ENCODE results near the gene CALCOCO1.
"Not testable (repeated sequence)": the region's sequence is repeated elsewhere in the genome, so short reads cannot be mapped to it uniquely, and the experiment has no call there.

The CALCOCO1 gene

GRCh38 chr12:53762793-53763192 is 35.5 kb upstream of the CALCOCO1 start:
- H2BK15ac ChIP-seq (ENCODE audit: low read depth, poor library complexity, severe bottlenecking); H2BK12ac ChIP-seq (ENCODE audit: low read length in 2 of 2); DNase-seq; H4K8ac ChIP-seq (ENCODE audit: low read length); H3K4me3 ChIP-seq (ENCODE audit: insufficient read depth in 1 of 2, low read depth in 1 of 2, low read length in 2 of 2); H3K14ac ChIP-seq (ENCODE audit: low read length in 2 of 2); H4K91ac ChIP-seq (ENCODE audit: low read length); H3K9me3 ChIP-seq (ENCODE audit: control insufficient read depth, low read length); H2BK120ac ChIP-seq (ENCODE audit: low read depth, low read length); H3K4me2 ChIP-seq (ENCODE audit: low read length, poor library complexity, severe bottlenecking); H3K4ac ChIP-seq (ENCODE audit: low read depth in 1 of 2, low read length in 2 of 2); H3K4me1 ChIP-seq (ENCODE audit: control insufficient read depth, insufficient read depth, low read depth, low read length); H3K23ac ChIP-seq (ENCODE audit: low read length in 2 of 2); H3K18ac ChIP-seq (ENCODE audit: low read depth in 1 of 2, low read length in 2 of 2); H3K36me3 ChIP-seq (ENCODE audit: control insufficient read depth in 1 of 2, insufficient read depth in 2 of 2, low read depth in 1 of 2, low read length in 2 of 2); H3K27ac ChIP-seq (ENCODE audit: low read length, poor library complexity, severe bottlenecking); H2AFZ ChIP-seq (ENCODE audit: low read depth, low read length); H2AK5ac ChIP-seq (ENCODE audit: low read length, severe bottlenecking); H3K9ac ChIP-seq (ENCODE audit: low read length); H3K79me1 ChIP-seq (replicated peaks; ENCODE audit: low read length, poor library complexity, severe bottlenecking); H2BK5ac ChIP-seq (ENCODE audit: low read depth, low read length, poor library complexity, severe bottlenecking): not testable (repeated sequence)
- peaks cover 70 to 73% of the 10 kb centered on the region in 2 experiments for H3K27me3 ChIP-seq (ENCODE audit: control insufficient read depth in 1 of 2, insufficient read depth in 1 of 2, low read length in 2 of 2)
- 97% methylated on average over 3 of the region's 3 CpGs for WGBS

GRCh38 chr12:53761306-53761705 is 34.1 kb upstream of the CALCOCO1 start:
- Histone ChIP-seq H3K23ac (ENCODE audit: low read length in 2 of 2) (no peak overlapping the region), H3K27me3 (ENCODE audit: control insufficient read depth in 1 of 2, insufficient read depth in 1 of 2, low read length in 2 of 2) (peaks cover 82 to 83% of the 10 kb centered on the region in 2 experiments), H3K14ac (ENCODE audit: low read length in 2 of 2) (no peak overlapping the region), H3K9ac (ENCODE audit: low read length) (no peak overlapping the region), H3K36me3 (ENCODE audit: control insufficient read depth in 1 of 2, insufficient read depth in 2 of 2, low read depth in 1 of 2, low read length in 2 of 2) (no peaks in the 10 kb centered on the region), H2BK15ac (ENCODE audit: low read depth, poor library complexity, severe bottlenecking) (no peak overlapping the region), H3K9me3 (ENCODE audit: control insufficient read depth, low read length) (no peaks in the 10 kb centered on the region), H2AFZ (ENCODE audit: low read depth, low read length) (no peak overlapping the region), H2BK120ac (ENCODE audit: low read depth, low read length) (no peak overlapping the region), H3K4me2 (ENCODE audit: low read length, poor library complexity, severe bottlenecking) (no peak overlapping the region), H3K79me1 (replicated peaks; ENCODE audit: low read length, poor library complexity, severe bottlenecking) (no peaks in the 10 kb centered on the region), H3K4ac (ENCODE audit: low read depth in 1 of 2, low read length in 2 of 2) (no peak overlapping the region), H4K8ac (ENCODE audit: low read length) (no peak overlapping the region), H3K4me3 (ENCODE audit: insufficient read depth in 1 of 2, low read depth in 1 of 2, low read length in 2 of 2) (no peak overlapping the region), H2BK5ac (ENCODE audit: low read depth, low read length, poor library complexity, severe bottlenecking) (no peak overlapping the region), H2AK5ac (ENCODE audit: low read length, severe bottlenecking) (no peak overlapping the region), H3K4me1 (ENCODE audit: control insufficient read depth, insufficient read depth, low read depth, low read length) (peaks cover 3% of the 10 kb centered on the region), H2BK12ac (ENCODE audit: low read length in 2 of 2) (no peak overlapping the region), H4K91ac (ENCODE audit: low read length) (no peak overlapping the region), H3K18ac (ENCODE audit: low read depth in 1 of 2, low read length in 2 of 2) (no peak overlapping the region), H3K27ac (ENCODE audit: low read length, poor library complexity, severe bottlenecking) (no peak overlapping the region)
- DNase-seq, result no peak

GRCh38 chr12:53759261-53759660 is 32.0 kb upstream of the CALCOCO1 start:
- Histone ChIP-seq H2BK15ac (ENCODE audit: low read depth, poor library complexity, severe bottlenecking) (no peak overlapping the region), H3K4ac (ENCODE audit: low read depth in 1 of 2, low read length in 2 of 2) (no peak overlapping the region), H3K27ac (ENCODE audit: low read length, poor library complexity, severe bottlenecking) (no peak overlapping the region), H3K27me3 (ENCODE audit: control insufficient read depth in 1 of 2, insufficient read depth in 1 of 2, low read length in 2 of 2) (peaks cover 89 to 93% of the 10 kb centered on the region in 2 experiments), H3K18ac (ENCODE audit: low read depth in 1 of 2, low read length in 2 of 2) (no peak overlapping the region), H4K8ac (ENCODE audit: low read length) (no peak overlapping the region), H3K9me3 (ENCODE audit: control insufficient read depth, low read length) (no peaks in the 10 kb centered on the region), H4K91ac (ENCODE audit: low read length) (no peak overlapping the region), H3K9ac (ENCODE audit: low read length) (no peak overlapping the region), H3K79me1 (replicated peaks; ENCODE audit: low read length, poor library complexity, severe bottlenecking) (no peaks in the 10 kb centered on the region), H2BK5ac (ENCODE audit: low read depth, low read length, poor library complexity, severe bottlenecking) (no peak overlapping the region), H3K4me1 (ENCODE audit: control insufficient read depth, insufficient read depth, low read depth, low read length) (peaks cover 3% of the 10 kb centered on the region), H3K4me3 (ENCODE audit: insufficient read depth in 1 of 2, low read depth in 1 of 2, low read length in 2 of 2) (no peak overlapping the region), H3K36me3 (ENCODE audit: control insufficient read depth in 1 of 2, insufficient read depth in 2 of 2, low read depth in 1 of 2, low read length in 2 of 2) (no peaks in the 10 kb centered on the region), H3K23ac (ENCODE audit: low read length in 2 of 2) (no peak overlapping the region), H2AK5ac (ENCODE audit: low read length, severe bottlenecking) (no peak overlapping the region), H3K4me2 (ENCODE audit: low read length, poor library complexity, severe bottlenecking) (no peak overlapping the region), H2BK12ac (ENCODE audit: low read length in 2 of 2) (no peak overlapping the region), H3K14ac (ENCODE audit: low read length in 2 of 2) (peak overlapping the region in 1 of 2 experiments; percentile 58), H2BK120ac (ENCODE audit: low read depth, low read length) (no peak overlapping the region), H2AFZ (ENCODE audit: low read depth, low read length) (no peak overlapping the region)
- no peak for DNase-seq
- WGBS, result 67% methylated on average over 2 of the region's 2 CpGs

- no peak for DNase-seq
- Histone ChIP-seq H2AFZ (ENCODE audit: low read depth, low read length) (no peak overlapping the region), H3K14ac (ENCODE audit: low read length in 2 of 2) (no peak overlapping the region), H3K4me1 (ENCODE audit: control insufficient read depth, insufficient read depth, low read depth, low read length) (peaks cover 3% of the 10 kb centered on the region), H3K9me3 (ENCODE audit: control insufficient read depth, low read length) (no peaks in the 10 kb centered on the region), H3K23ac (ENCODE audit: low read length in 2 of 2) (no peak overlapping the region), H3K18ac (ENCODE audit: low read depth in 1 of 2, low read length in 2 of 2) (no peak overlapping the region), H3K4me3 (ENCODE audit: insufficient read depth in 1 of 2, low read depth in 1 of 2, low read length in 2 of 2) (no peak overlapping the region), H3K36me3 (ENCODE audit: control insufficient read depth in 1 of 2, insufficient read depth in 2 of 2, low read depth in 1 of 2, low read length in 2 of 2) (no peaks in the 10 kb centered on the region), H2BK12ac (ENCODE audit: low read length in 2 of 2) (no peak overlapping the region), H3K4me2 (ENCODE audit: low read length, poor library complexity, severe bottlenecking) (no peak overlapping the region), H3K79me1 (replicated peaks; ENCODE audit: low read length, poor library complexity, severe bottlenecking) (no peaks in the 10 kb centered on the region), H4K8ac (ENCODE audit: low read length) (no peak overlapping the region), H3K9ac (ENCODE audit: low read length) (no peak overlapping the region), H3K27me3 (ENCODE audit: control insufficient read depth in 1 of 2, insufficient read depth in 1 of 2, low read length in 2 of 2) (peaks cover 93 to 96% of the 10 kb centered on the region in 2 experiments), H3K4ac (ENCODE audit: low read depth in 1 of 2, low read length in 2 of 2) (no peak overlapping the region), H2BK15ac (ENCODE audit: low read depth, poor library complexity, severe bottlenecking) (no peak overlapping the region), H2AK5ac (ENCODE audit: low read length, severe bottlenecking) (no peak overlapping the region), H2BK120ac (ENCODE audit: low read depth, low read length) (no peak overlapping the region), H4K91ac (ENCODE audit: low read length) (no peak overlapping the region), H2BK5ac (ENCODE audit: low read depth, low read length, poor library complexity, severe bottlenecking) (no peak overlapping the region), H3K27ac (ENCODE audit: low read length, poor library complexity, severe bottlenecking) (no peak overlapping the region)
- 62% methylated on average over 8 of the region's 8 CpGs for WGBS
Measured at GRCh38 chr12:53758730-53759103, 31.5 kb upstream of the CALCOCO1 start.

Measured in mesenchymal stem cell (in vitro differentiated cells and primary cell).